HG02759 (cell line): ENCODE data around the gene PLA2G6.
"Not testable (repeated sequence)": the region's sequence is repeated elsewhere in the genome, so short reads cannot be mapped to it uniquely, and the experiment has no call there.

ENCODE experiments used
- ATAC-seq: cut with Tn5 transposase; IDR thresholded peaks from one replicate; pipeline ENCODE4 v1.9.1; 2021; ENCODE audit warnings: mild to moderate bottlenecking, moderate library complexity; ENCODE audit not compliant: unreplicated experiment

The PLA2G6 gene

GRCh38 chr22:38171927-38172831 lies 9.5 kb downstream of the PLA2G6 start:
- no peak for ATAC-seq

GRCh38 chr22:38170469-38170868 lies 11.2 kb downstream of the PLA2G6 start:
- ATAC-seq: no peak

DNA sequence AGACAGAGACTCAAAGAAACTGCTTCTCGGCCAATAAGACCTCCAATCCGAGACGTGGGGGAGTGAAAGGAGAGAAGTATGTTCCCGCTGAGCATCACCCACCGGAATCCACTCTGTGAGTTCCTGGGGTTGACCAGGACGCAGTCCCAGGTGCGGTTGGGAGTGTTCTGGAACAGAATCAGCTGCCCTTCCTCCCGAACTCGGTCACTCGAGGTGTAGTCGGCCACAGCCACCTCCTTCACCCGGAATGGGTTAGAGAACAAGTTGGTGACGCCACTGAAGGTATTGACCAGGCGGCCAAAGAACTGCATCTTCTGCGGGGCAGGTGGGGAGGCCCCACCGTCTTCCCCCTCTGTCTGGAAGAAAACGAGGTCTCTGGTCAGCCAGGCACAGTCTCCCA lies 12.5 kb downstream of the PLA2G6 start:
- no peak for ATAC-seq

DNA sequence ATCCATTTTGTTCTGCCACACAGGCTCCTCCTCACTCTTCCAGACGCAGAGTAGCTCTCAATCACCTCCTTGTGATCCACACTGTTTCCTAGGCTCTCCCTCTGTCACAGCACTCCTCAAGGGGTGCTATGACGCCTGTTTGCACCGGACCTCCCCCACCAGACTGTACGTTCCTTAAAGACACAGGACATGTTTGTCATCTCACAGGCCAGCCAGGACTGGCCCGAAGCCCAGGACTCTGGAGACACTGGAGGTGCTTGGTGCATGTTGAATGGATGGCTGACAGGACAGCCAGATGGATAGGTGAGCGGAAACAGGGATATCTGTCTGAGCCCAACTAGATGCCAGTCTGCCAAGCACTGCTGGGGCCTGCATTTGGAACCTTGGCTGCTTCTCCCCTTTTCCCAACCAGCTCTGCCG lies 13.6 kb downstream of the PLA2G6 start:
- no peak for ATAC-seq

DNA sequence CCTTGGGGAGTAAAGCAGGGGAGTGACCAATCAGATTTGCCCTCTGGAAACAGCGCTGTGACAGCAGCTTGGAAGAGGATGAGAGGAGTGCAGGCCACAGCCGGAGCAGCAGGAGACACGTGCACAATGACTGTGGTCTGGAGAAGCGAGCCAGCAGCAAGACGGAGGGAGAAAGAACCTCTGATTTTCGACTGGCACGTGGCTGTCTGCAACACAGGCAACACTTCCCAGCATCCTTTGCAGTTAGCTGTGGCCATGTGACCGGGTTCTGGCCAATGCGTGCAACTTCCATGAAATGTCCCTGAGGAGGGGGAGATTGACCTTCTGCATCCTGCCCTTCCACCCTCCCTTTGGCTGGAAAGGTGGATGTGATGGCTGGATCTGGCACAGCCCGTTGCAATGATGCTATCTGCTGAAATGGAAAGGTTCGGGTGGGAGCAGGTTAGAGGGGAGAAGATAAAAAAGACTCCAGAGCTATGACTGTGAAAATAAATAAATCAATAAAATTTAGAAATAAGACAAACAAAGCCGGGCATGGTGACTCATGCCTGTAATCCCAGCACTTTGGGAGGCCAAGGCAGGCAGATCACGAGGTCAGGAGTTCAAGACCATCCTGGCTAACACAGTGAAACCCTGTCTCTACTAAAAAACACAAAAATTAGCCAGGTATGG lies 15.6 kb downstream of the PLA2G6 start:
- ATAC-seq: no peak

GRCh38 chr22:38164551-38164918 lies 17.1 kb downstream of the PLA2G6 start:
- no peak for ATAC-seq

DNA sequence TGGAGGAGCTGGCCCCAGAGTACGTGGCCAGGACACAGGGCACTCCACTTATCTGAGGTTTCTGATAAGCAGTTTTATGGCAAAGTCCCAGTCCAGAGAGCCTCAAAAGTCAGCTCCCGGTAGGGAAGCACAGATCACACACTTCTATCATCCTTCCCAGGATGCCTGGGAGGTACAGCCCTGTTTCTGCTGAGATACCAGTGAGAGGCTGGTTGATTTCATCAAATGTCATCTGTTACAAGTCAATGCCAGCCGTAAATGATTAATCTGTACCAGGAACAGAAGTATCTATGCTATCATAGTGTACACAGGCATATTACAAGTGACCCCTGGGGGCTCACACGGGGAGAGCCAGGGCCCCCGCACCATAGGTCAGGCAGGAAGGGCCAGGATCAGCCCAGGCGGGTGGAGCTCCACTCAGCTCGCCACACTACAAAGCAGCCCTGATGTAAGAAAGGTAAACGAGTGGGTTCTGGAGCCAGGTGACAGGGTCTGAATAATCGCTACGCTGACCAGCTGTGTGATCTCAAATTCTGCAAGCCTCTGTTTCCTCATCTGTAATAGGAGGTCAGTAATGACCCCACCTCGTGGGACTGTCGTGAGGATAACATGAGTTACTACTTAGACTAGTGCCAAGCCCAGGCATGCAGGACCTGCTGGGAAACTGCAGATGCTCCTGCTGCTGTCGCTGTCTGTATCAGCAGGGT lies 17.6 kb downstream of the PLA2G6 start:
- no peak for ATAC-seq

DNA sequence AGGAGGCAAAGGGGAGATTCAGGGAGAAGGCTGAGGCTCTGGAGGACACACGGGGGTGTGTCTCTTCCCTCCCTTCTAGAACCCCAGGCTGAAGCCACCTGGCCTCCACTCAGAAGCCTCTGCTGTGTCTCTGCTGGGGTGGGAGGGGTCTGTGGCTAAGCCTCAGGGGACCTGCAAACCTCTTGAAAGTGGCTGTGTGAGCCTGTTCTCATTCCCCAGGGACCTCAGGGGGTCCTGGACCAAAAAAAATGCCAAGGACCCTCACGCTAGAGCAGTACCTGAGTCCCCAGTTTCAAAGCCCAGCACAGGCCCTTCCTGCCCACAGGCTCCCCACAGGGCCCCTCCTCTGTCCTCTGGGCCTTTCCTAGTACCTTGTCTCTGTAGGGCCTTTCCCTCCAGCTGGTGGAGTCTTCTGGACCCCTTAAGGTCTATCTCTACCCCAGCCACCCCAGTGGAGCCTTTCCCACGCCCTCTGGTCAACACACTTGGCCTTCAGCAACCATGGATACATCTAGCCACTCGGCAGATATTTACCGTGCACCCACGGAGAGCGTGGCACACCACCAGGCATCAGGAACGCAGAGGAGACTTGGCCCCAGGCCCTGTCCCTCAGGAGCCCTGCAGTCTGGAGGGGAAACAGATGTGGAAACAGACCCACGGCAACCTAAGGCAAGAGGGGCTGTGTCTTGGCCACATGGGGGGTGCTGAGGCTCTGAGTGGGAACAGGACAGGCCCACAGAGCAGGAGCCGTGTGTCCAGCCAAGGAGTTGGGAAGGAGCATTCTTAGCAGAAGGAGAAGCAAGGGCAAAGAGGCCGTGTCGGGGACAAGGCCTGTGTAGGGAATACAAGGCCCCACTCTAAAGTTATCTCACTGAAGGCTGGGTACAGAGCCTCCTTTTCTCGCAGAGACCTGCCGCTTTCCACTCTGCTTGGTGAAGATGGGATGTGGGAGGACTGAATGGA lies 18.5 kb downstream of the PLA2G6 start:
- ATAC-seq: peak; percentile 54

DNA sequence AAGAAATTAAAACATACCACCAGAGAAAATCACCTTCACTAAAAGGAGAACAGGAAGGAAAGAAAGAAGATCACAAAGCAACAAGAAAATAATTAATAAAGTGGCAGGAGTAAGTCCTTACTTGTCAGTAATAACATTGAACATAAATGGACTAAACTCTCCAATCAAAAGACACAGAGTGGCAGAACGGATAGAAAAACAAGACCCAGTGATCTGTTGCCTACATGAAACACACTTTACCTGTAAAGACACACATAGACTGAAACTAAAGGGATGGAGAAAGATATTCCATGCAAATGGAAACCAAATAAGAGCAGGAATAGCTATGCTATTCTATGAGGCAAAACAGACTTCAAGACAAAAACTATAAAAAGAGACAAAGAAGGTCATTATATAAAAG lies 25.9 kb downstream of the PLA2G6 start:
- ATAC-seq: no peak

- ATAC-seq: not testable (repeated sequence)
Measured at GRCh38 chr22:38154563-38154915, 27.1 kb downstream of the PLA2G6 start.

- no peak for ATAC-seq
Measured at GRCh38 chr22:38153821-38154562, 27.6 kb downstream of the PLA2G6 start.

DNA sequence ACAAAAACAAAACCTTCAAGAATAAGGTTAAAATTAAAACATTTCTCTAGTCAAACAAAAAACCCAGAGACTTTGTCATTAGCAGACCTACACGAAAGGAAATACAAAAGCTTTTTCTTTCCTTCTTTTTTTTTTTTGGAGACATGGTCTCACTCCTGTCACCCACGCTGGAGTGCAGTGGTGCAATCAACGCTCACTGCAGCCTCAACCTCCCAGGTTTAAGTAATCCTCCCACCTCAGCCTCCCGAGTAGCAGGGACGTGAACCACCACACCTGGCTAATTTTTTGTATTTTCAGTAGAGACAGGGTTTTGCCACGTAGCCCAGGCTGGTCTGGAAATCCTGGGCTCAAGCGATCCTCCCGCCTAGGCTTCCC lies 30.5 kb downstream of the PLA2G6 start:
- ATAC-seq: no peak

DNA sequence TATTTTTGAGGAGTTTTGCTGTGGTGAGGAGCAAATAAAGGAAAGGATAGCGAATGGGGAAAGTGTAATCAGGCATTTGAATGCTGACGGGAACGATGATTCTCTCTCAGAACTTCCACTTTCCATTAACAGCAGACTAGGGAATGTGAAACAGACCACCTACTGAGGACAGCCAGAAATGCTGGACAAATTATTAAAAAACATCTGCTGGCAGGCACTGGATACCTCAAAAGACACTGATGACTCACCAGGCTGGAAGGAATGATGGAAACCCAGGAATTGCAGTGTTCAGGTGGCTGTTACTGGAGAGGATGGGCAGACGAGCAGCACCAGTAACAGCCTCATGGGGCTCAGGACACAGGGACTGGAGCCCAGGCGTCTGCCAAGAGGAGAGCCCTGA lies 33.4 kb downstream of the PLA2G6 start:
- ATAC-seq: no peak

- ATAC-seq: not testable (repeated sequence)
Measured at GRCh38 chr22:38146166-38146565, 35.5 kb downstream of the PLA2G6 start.

DNA sequence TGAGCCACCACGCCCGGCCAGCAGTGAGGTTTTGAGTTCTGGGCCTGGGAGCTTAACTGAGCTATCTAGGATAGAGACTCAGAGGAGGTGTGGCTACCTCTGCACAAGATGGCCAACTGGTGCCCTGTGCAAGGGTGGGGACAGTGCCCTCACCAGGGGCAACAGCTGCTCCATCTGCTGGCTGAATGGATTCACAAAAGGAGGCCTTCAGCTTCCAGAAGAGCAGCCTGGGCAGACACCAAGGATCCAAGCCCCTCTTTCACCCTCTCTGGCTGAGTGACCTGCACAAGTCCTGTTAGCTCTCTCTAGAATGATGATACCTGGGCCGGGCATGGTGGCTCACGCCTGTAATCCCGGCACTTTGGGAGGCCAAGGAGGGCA lies 37.6 kb downstream of the PLA2G6 start:
- ATAC-seq: no peak

GRCh38 chr22:38142606-38143005 lies 39.0 kb downstream of the PLA2G6 start:
- no peak for ATAC-seq

- no peak for ATAC-seq
Measured at GRCh38 chr22:38141217-38141973, 40.2 kb downstream of the PLA2G6 start.

GRCh38 chr22:38139901-38140300 lies 41.7 kb downstream of the PLA2G6 start:
- ATAC-seq: no peak

GRCh38 chr22:38138961-38139360 lies 42.7 kb downstream of the PLA2G6 start:
- ATAC-seq: no peak
